NCI-H226 (cell line): ENCODE measurements around the gene SNX22.

Experiments used
- DNase-seq: peaks from one replicate; pipeline ENCODE4 v3.0.0-alpha.2; 2015

Gene SNX22

GRCh38 chr15:64157599-64158125 is 6.1 kb downstream of the SNX22 start:
- no peak for DNase-seq

- no peak for DNase-seq
These were observed 7.0 kb downstream of the SNX22 start for GRCh38 chr15:64158363-64159134.

DNA sequence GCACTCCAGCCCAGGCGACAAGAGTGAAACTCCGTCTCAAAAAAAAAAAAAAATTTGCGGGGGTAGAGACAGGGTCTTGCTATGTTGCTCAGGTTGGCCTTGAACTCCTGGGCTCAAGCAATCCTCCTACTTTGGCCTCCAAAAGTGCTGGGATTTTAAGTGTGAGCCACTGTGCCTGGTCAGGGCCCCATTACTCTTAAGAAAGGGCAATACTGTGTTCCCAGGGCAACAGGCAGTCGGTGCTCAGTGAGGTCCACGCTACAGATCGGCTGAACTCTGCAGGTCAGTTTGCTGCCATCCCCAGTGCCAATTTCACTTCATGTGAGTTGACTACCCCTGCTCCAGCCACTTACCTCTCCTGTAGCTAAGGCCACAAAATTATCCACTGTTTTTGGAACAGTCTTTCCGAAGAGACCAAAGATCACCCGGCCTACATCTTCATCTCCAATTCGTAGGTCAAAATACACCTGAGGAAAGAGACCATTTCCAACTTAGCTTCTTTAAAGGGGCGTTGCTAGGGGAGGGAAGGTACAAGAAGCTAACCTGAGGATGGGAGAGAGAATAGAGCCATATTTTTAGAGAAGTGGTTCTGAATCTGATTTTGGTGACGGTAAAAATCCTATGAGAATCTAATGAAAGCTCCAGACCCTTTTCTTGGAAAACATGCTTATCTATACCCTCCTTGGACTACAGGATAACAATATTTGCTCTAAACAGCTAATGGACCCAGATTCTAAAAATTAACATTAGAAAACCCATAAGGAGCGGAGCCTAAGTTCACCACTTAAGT is 10.4 kb downstream of the SNX22 start:
- DNase-seq = no peak

GRCh38 chr15:64162478-64162868 is 10.9 kb downstream of the SNX22 start:
- DNase-seq = no peak

- DNase-seq = peak; percentile 100
These were observed 11.5 kb downstream of the SNX22 start, which contains the start of gene PPIB for GRCh38 chr15:64162869-64163658. PPIB (minus strand) TSS chr15:64163022; CDS start chr15:64162986, 36 bp downstream.

DNA sequence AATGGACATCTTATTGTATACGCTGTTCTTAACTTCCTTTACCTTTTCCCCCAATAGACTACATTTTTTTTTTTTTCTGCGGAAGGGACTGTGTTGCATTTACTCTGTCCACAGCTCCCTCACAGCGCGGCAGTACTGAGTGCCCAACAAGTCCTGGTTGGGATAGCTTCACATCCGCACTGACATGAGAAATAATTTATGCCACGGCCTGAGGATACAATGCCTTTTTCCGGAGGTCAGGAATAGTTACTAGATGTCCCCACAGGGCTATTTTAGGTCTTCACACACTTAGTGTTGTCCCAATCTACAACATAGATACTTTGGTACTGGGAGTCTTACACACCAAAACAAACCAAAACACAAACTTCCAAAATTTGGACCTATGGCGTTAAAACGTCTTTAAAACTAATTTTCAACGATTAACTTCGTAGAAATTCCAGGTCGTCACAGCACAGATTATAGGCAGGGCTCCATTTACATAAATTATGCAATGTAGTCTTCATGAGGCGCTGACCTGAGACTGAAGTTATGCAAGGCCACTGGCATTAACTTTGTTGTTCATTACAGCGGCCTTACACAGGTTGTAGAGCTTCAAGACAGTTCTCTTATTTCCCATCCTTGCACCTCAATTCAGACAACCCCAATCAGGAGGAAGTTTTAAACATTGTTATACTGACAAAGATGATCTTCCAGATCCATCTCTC is 12.3 kb downstream of the SNX22 start:
- DNase-seq = no peak

DNA sequence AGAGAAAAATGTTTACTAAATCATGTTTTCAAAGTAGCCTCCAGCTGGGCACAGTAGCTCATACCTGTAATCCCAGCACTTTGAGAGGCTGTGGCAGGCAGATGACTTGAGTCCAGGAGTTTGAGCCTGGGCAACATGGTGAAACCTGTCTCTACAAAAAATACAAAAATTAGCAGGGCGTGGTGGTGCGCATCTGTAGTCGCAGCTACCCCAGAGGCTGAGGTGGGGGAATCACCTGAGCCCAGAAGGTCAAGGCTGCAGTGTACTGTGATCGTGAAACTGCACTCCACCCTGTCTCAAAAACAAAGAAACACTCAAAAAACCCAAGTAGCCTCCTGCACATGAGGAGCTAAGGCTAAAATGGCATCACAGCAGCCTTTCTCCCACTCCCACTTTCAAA is 12.9 kb downstream of the SNX22 start:
- no peak for DNase-seq

DNA sequence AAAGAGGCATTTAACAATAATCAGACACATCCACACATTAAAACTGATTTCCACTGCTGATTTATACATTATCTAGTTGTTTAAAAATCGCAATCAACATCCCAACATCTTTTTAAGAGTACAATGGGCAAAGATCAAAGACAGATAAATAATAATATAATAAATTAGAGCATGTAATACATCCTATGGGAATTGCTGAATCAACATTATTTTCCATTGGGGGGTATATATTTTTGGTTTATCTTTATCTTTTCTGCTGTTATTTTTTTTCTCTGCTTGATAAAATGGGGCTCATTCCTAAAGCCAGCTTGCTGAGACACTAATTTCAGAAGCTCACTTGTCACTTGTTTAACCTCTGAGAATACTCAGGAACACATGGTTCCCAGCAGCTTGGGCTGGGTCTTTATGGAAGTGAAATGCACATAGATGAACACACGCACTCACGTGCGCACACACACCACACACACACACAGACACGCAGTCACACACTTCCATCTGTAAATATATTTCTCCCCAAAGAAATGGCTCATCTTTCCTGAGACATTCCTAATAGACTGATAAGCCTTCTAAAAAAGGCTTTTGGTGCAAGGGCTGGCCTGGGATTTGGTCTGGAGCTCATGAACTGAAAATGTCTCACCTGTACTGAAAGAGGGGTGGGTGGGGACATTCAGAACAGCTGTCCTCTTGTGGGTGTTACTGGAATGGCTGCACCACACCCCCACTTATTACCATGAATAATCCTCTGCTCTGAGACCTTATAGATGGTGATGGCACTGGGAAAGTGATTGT is 14.8 kb downstream of the SNX22 start:
- no peak for DNase-seq

DNA sequence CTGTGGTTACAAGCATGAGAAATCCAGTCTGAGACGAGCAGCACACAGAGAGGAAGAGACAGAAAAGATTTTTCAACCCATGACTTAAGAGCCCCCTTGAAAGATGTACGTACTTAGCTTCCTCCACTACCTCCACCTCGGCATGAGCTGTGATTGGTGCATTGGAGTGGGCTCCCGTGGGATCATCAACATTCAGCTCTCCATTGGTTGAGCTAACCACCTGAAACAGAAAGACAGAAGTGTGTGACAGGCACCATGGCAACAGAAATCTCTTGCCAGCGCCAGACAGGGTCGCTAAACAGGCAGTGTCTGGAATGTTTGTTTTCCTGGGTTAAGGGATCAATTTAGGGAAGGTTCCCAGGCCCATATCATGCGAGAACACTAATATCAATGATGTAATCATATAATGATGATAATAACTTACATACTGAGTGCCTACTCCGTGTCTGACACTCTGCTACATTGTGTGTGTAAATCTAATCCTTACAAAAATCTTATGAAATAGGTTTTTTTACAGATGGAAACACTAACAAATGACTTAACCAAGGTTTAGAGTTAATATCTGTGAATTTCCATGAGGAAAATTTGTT is 28.8 kb downstream of the SNX22 start:
- no peak for DNase-seq

- no peak for DNase-seq
These were observed 31.4 kb downstream of the SNX22 start for GRCh38 chr15:64182859-64183370.

GRCh38 chr15:64185146-64185911 is 33.8 kb downstream of the SNX22 start:
- DNase-seq = no peak

DNA sequence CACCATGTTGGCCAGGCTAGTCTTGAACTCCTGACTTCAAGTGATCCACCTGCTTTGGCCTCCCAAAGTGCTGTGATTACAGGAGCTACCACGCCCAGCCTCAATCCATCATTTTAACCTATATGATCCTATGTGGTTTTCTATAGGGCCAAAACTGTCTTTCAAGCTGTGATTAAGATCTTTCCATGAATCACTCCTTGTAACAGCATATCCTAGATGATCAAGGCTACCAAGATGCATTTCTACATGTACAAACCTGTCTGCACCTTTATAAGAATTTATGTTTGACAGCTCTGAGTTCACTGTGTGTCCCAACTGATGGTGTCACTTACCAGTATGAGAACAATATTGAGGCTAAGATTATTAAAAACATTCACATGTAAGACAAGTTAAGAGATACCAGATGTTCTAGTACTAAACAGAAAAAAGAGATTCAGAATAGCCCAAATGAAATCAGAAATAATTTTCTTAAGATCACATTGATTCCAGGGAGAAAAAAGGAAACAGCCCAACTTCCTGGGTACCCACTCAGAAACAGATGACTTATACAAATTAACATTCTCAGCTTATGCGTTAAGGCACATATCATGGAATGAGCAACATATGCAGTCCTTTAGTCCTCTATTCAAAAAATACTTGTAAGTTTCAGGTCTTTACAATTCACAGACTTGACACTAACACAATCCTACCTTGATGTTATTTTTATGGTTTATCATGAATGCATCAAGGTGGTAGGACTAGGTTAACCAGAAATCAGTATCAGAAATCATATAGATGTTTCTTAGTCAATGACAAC is 36.1 kb downstream of the SNX22 start:
- no peak for DNase-seq

GRCh38 chr15:64191971-64192830 is 40.7 kb downstream of the SNX22 start:
- DNase-seq = no peak

DNA sequence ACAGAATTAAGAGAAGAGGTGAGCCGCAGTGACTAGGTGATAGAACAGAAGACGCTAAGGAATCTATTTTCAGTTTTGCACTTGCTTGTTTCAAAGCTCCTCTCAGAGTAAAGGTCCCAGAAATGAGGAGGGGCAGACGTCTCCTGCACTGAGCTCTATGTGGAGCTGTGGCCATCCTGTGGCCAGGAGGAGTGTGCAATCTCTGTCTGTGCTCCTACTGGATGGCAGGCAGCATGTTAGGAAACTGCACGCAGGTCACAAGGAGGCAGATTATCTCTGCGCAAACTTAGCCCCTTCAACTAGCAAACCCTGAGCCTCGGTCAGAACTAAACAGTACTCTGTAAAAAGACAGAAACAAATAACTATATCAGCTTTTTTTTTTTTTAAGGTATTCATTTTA is 42.4 kb downstream of the SNX22 start:
- no peak for DNase-seq

GRCh38 chr15:64197425-64197824 is 45.9 kb downstream of the SNX22 start:
- no peak for DNase-seq

GRCh38 chr15:64205202-64205601 is 53.7 kb downstream of the SNX22 start:
- no peak for DNase-seq
